HL-60 (cell line): ENCODE data around the gene PRRT1B.

Experiments used
- DNase-seq, 2 experiments: peaks; one replicate each; pipeline ENCODE4 v3.0.0-alpha.2; 2010 to 2020; ENCODE audit warnings: low read depth in 1 of 2, low spot score in 1 of 2
- H3K27ac ChIP-seq: fragments of 250-450 bp; sonication (Bioruptor Pico); replicated peaks from 2 replicates; pipeline ENCODE4 v1.5.1; 2020; ENCODE audit warnings: mild to moderate bottlenecking, moderate library complexity
- H3K27me3 ChIP-seq: fragments of 250-450 bp; sonication (Bioruptor Pico); 2 replicates; pipeline ENCODE4 v1.5.1; 2021; ENCODE audit warnings: mild to moderate bottlenecking, moderate library complexity; ENCODE audit not compliant: insufficient read depth, poor library complexity, severe bottlenecking
- H3K4me3 ChIP-seq: replicated peaks from 2 replicates; pipeline ENCODE4 v1.5.1; 2011; ENCODE audit warnings: mild to moderate bottlenecking, control low read depth, low read length; ENCODE audit not compliant: insufficient read depth
- GABPA ChIP-seq: IDR thresholded peaks from 2 replicates; pipeline ENCODE4 v1.6.1; 2012; ENCODE audit warnings: low read depth
- POLR2AphosphoS5 ChIP-seq: IDR thresholded peaks from 2 replicates; pipeline ENCODE4 v1.6.1; 2012; ENCODE audit warnings: low read depth
- REST ChIP-seq: IDR thresholded peaks from 2 replicates; pipeline ENCODE4 v1.6.1; 2012; ENCODE audit warnings: low read depth; ENCODE audit not compliant: insufficient replicate concordance
- SPI1 ChIP-seq: IDR thresholded peaks from 2 replicates; pipeline ENCODE4 v1.6.1; 2012; ENCODE audit warnings: low read depth, mild to moderate bottlenecking, borderline replicate concordance
- TF ChIP-seq, protein P1 (sequence below): IDR thresholded peaks from one replicate; pipeline ENCODE4 v1.5.1; 2011; ENCODE audit warnings: low read length, control low read depth, inconsistent platforms; ENCODE audit not compliant: insufficient read depth

The PRRT1B gene

GRCh38 chr9:131580358-131580757 lies 35.0 kb downstream of the PRRT1B start:
- Histone ChIP-seq H3K27me3 (no peaks in the 10 kb centered on the region), H3K4me3 (no peak overlapping the region), H3K27ac (no peak overlapping the region)
- DNase-seq = no peak
- no peak for TF ChIP-seq SPI1
- TF ChIP-seq REST = no peak
- TF ChIP-seq POLR2AphosphoS5 = no peak
- TF ChIP-seq GABPA = no peak
- TF ChIP-seq, protein P1, sequence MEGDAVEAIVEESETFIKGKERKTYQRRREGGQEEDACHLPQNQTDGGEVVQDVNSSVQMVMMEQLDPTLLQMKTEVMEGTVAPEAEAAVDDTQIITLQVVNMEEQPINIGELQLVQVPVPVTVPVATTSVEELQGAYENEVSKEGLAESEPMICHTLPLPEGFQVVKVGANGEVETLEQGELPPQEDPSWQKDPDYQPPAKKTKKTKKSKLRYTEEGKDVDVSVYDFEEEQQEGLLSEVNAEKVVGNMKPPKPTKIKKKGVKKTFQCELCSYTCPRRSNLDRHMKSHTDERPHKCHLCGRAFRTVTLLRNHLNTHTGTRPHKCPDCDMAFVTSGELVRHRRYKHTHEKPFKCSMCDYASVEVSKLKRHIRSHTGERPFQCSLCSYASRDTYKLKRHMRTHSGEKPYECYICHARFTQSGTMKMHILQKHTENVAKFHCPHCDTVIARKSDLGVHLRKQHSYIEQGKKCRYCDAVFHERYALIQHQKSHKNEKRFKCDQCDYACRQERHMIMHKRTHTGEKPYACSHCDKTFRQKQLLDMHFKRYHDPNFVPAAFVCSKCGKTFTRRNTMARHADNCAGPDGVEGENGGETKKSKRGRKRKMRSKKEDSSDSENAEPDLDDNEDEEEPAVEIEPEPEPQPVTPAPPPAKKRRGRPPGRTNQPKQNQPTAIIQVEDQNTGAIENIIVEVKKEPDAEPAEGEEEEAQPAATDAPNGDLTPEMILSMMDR = no peak

GRCh38 chr9:131582056-131582455 lies 36.7 kb downstream of the PRRT1B start:
- TF ChIP-seq SPI1 (no peak), POLR2AphosphoS5 (no peak), REST (no peak), GABPA (no peak)
- TF ChIP-seq, protein P1 = no peak
- Histone ChIP-seq H3K4me3 (no peak overlapping the region), H3K27ac (no peak overlapping the region), H3K27me3 (no peaks in the 10 kb centered on the region)
- DNase-seq = no peak

DNA sequence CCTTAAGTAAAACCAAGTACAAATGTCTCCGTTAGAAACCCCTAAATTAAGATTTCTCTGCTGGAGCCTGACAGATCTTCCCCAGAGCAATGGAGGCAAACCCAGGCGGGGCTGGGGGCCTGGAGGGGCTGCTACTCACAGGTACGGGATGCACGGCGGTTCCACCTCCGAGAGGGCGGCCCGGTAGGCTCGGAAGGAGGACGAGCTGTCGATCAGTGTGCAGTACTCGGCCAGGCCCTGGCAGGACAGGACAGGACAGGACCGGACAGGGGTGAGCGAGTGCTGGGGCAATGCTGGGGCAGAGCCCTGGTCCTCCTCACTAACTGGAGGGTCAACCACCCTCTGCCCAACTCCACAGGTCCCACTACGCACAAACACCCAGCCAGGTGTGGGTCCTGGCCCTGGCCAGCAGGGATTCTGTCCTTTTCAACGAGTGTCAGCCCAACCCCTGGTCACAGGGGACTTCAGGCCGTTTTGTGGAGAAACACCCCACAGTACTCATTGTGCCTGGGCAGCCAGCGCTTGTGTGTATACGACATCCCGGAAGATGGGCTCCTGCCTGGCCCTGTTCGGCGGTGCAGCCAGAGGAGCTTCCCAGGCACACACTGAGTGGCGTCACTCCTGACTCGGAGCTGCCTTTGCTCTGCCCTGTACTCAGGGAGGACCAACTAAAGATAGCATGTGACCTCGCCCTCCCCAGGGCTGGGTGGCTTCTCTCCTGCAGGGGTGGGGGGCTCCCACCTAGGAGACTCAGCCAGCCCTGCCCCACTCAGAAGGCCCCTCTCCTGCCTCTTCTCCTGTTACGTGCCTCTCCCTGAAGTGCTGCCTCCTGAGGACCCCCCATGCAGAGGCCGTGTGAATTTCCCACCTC lies 37.4 kb downstream of the PRRT1B start:
- TF ChIP-seq POLR2AphosphoS5 = no peak
- no peak for TF ChIP-seq REST
- TF ChIP-seq, protein P1 = no peak
- DNase-seq = no peak
- H3K4me3 ChIP-seq = no peak overlapping the region
- H3K27me3 ChIP-seq = no peaks in the 10 kb centered on the region
- no peak overlapping the region; the same call in 1 of the 2 replicates for H3K27ac ChIP-seq
